Breast epithelium (tissue), 3 donors: ENCODE data around the gene SASH3.

Experiments used
- CTCF ChIP-seq, 3 donors: fragments of 450-650 bp; IDR thresholded peaks; one replicate each; pipeline ENCODE4 v1.5.1; 2016 to 2017; ENCODE audit warnings: antibody characterized with exemption in 3 of 3, mild to moderate bottlenecking in 3 of 3, moderate library complexity in 3 of 3
- POLR2A ChIP-seq: fragments of 450-650 bp; IDR thresholded peaks from one replicate; pipeline ENCODE4 v1.6.1; 2016; ENCODE audit warnings: antibody characterized with exemption, mild to moderate bottlenecking, moderate library complexity

DNA sequence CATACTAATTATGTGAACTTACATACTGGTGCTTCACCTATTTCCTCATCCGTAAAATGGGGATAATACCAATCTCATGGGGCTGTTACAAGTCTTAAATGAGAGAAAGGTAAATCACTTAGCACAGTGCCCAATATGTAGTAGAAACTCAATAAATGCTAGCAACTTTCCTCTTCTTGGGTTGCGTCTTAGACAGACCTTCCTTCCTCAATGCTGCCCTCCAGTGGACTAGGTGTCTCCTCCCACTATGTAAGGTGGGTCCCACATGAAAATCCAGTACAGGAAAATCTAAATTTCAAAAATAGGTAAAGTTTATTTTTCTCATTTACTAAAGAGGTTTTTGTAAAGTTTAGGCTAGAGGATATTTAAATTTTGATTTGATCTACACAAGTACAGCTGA, 43.4 kb downstream of the SASH3 start:
- TF ChIP-seq POLR2A (no peak), CTCF (IDR thresholded peaks at IDR 0.05) (peak in 2 of 3 donors; percentile 36)
